ENCODE data around the gene ATF6. TPM values are rescaled to one million over a fixed set of nuclear protein-coding genes. Genes with fewer than 3 reads are reported as not detected.

Gene ATF6
- total and polyA plus RNA-seq, 2 of the 4 experiments (the other 2 are of a cell fraction): 12.2 to 17.6 TPM

- Histone ChIP-seq H4K5ac (ENCODE audit: low read depth, low read length) (no peak overlapping the region), H3K4me1 (ENCODE audit: control insufficient read depth, insufficient read depth, low read length) (peaks cover 2% of the 10 kb centered on the region; the same call in 1 of the 2 replicates), H3K9me3 (ENCODE audit: control insufficient read depth, insufficient read depth, low read length) (no peaks in the 10 kb centered on the region), H4K8ac (ENCODE audit: low read depth in 2 of 2, low read length in 2 of 2) (no peak overlapping the region), H2AK5ac (ENCODE audit: low read depth, low read length) (no peak overlapping the region), H3K56ac (ENCODE audit: extremely low read depth, insufficient read depth, low read length) (no peak overlapping the region), H3K4ac (ENCODE audit: low read depth, low read length) (no peak overlapping the region), H3K27ac (ENCODE audit: insufficient read depth, low read length) (no peak overlapping the region), H3K14ac (replicated peaks; ENCODE audit: low read depth, low read length) (no peak overlapping the region), H3K9me1 (ENCODE audit: insufficient read depth, low read length) (no peaks in the 10 kb centered on the region), H2AFZ (replicated peaks; ENCODE audit: low read length, poor library complexity) (no peak overlapping the region), H4K20me1 (ENCODE audit: insufficient read depth, low read length) (no peaks in the 10 kb centered on the region), H3K4me2 (ENCODE audit: low read depth, low read length) (no peak overlapping the region), H3K9ac (ENCODE audit: low read depth, low read length) (no peak overlapping the region), H3K23ac (ENCODE audit: low read depth, low read length) (no peak overlapping the region), H2BK120ac (ENCODE audit: low read depth, low read length) (no peak overlapping the region), H2BK20ac (ENCODE audit: low read depth, low read length) (no peak overlapping the region), H3K79me1 (ENCODE audit: low read depth in 1 of 2, low read length in 2 of 2) (no peaks in the 10 kb centered on the region), H4K91ac (ENCODE audit: insufficient read depth, low read depth, low read length) (no peak overlapping the region), H3K18ac (ENCODE audit: low read depth, low read length) (no peak overlapping the region), H2BK15ac (ENCODE audit: low read depth, low read length) (no peak overlapping the region), H2BK5ac (ENCODE audit: low read depth, low read length, poor library complexity, severe bottlenecking) (no peak overlapping the region), H3K4me3 (ENCODE audit: insufficient read depth, low read depth, low read length) (no peak overlapping the region), H2AK9ac (replicated peaks; ENCODE audit: low read depth, low read length, poor library complexity) (no peak overlapping the region), H3K36me3 (ENCODE audit: control insufficient read depth, insufficient read depth, low read length) (no peaks in the 10 kb centered on the region), H3K27me3 (ENCODE audit: control insufficient read depth, insufficient read depth, low read length) (no peaks in the 10 kb centered on the region)
- ChIA-PET POLR2A (ENCODE audit: unreplicated experiment) (no interaction called here), CTCF (interaction anchor here (1.1 kb wide), 1 partner anchor 12 kb away, joined by 3 read pairs; no protein-coding TSS in a partner anchor)
- intact Hi-C loops (cut with micrococcal nuclease): no loop called here
- dilution Hi-C loops (cut with HindIII; ENCODE audit: low sequenced_read_pairs, unreplicated experiment): no loop called here
- TF ChIP-seq NFE2L2 (IDR thresholded peaks at IDR 0.05; ENCODE audit: low read depth, low read length) (no peak), RFX5 (IDR thresholded peaks at IDR 0.05; ENCODE audit: low read depth, low read length) (no peak), MAZ (IDR thresholded peaks at IDR 0.05; ENCODE audit: borderline replicate concordance, low read depth, low read length) (no peak), CEBPB (IDR thresholded peaks at IDR 0.05; ENCODE audit: low read depth, low read length) (no peak), SMC3 (IDR thresholded peaks at IDR 0.05; ENCODE audit: low read depth, low read length) (no peak), RCOR1 (IDR thresholded peaks at IDR 0.05; ENCODE audit: insufficient replicate concordance, low read length) (no peak), MXI1 (IDR thresholded peaks at IDR 0.05; ENCODE audit: borderline replicate concordance, low read depth, low read length) (no peak), CHD1 (IDR thresholded peaks at IDR 0.05; ENCODE audit: low read depth, low read length) (no peak), USF2 (IDR thresholded peaks at IDR 0.05; ENCODE audit: low read depth, low read length) (no peak), FOS (IDR thresholded peaks at IDR 0.05; ENCODE audit: low read depth, low read length) (no peak), ELK1 (IDR thresholded peaks at IDR 0.05; ENCODE audit: borderline replicate concordance, low read depth, low read length) (no peak), POLR2A (IDR thresholded peaks at IDR 0.05; ENCODE audit: low read depth, low read length) (no peak), MAFK (IDR thresholded peaks at IDR 0.05; ENCODE audit: low read depth, low read length) (no peak), RAD21 (IDR thresholded peaks at IDR 0.05; ENCODE audit: low read length) (no peak), BHLHE40 (IDR thresholded peaks at IDR 0.05; ENCODE audit: low read depth, low read length) (no peak), CTCF (conservative IDR thresholded peaks at IDR 0.05; ENCODE audit: low read depth, low read length) (no peak)
- WGBS, 2 experiments (ENCODE audit: extremely low coverage in 2 of 2, insufficient read length in 1 of 2): no CpG with 5 or more reads among the region's 2 CpGs
- in situ Hi-C loops (cut with MboI; ENCODE audit: low sequenced_read_pairs): no loop called here
- ATAC-seq (ENCODE audit: low read depth) (no peak), DNase-seq (no peak)
- BruUV-seq (replicated peaks): no TSS peak
Observed at GRCh38 chr1:161915978-161916377, 149.9 kb downstream of the ATF6 start.
